ENCODE measurements around the gene NBPF8. TPM values are rescaled to one million over a fixed set of nuclear protein-coding genes. Genes with fewer than 3 reads are reported as not detected.

The NBPF8 gene
- 3.9 to 5.2 TPM (median 4.6 TPM) in 5 replicates for total RNA-seq (2022; extraction: Qiagen RNA extraction; ENCODE audit: low read depth)

DNA sequence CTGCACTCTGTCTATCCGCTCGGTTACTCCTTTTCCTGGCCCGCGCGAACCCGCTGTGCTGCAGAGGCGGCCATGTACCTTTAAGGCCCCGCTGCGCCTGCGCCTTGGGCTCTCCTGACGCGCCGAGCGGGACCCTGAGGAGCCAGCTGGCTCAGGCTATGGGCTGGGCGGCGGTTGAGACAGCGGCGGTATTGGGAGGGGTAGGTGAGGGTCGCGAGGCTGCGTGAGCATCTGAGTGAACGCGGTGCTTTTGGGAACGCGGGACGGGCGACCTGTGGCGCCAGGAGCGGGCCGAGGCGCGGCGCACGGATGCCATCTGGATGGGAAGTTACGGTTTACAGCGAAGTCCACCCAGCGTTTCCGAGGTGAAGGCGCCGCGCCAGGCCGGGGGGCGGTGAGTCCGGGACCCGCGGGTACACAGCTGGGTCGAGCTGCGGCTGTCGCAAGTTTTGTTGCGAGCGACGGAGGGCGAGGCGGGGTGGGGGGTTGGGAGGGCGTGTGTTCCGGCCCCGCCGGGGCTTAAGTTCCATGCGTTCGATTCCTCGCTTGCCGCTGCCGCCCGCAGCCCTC is at the start of gene NBPF8:
NBPF8 (plus strand) TSS at position 125 of the 570 bp plus-strand sequence. CDS start 21,488 bp downstream, outside the sequence.

Other genes with a start within 250 kb of the NBPF8 start
- gene SEC22B, start 238.5 kb upstream of the NBPF8 start, total RNA-seq (2022; extraction: Qiagen RNA extraction; ENCODE audit: low read depth): 5.9 to 9.3 TPM (median 8.0 TPM) in 5 replicates

Measured in A549 treated with RU486 at 1 μM for 4 hours (cell line).